Stimulated activated CD4-positive, alpha-beta T cell treated with anti-CD3 and anti-CD28 coated beads, Interleukin-1b, Interleukin-23, amount 100 ng/mL, for 48 hours (primary cell): Measurements from ENCODE around the gene ROCK2.

Experiments used
- DNase-seq: peaks from one replicate; pipeline ENCODE4 v3.0.0-alpha.2; 2020

The ROCK2 gene

GRCh38 chr2:11224887-11225286, 119.5 kb downstream of the ROCK2 start:
- no peak for DNase-seq

DNA sequence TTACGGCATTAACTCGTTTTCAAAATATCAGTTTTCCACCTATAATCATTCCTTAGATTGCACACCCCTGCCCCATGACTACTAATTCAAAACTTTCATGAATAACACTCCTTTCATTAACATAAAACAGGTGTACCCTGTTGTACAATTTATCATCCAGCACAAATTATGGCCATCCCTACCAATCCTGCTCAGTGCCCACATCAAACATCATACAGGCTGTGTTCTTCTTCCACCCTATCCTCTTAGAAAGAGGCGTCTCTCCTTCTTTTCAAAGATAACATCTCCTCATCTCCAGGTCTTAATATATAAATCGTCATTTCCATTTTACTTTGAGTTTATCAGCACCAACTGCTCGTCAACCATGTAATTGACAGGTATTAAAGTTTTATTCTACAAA, 121.6 kb downstream of the ROCK2 start:
- no peak for DNase-seq

DNA sequence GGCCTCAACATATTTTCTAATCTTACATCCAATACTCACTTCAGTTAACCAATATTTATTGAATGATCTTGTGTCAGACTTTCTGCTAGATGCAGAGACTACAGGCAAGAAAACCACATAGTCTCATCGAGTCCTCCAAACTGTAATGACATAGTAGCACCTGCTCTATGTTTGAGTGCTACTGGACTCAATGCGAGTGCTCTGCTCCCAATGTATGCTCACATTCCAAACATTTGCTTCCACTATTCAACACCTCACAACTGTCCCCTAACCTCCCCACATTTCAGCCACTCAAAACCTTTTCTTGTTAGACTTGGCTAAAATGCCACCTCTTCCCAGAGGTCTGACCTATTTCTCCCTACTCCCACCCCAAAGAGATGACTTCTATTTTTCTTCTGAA, 124.0 kb downstream of the ROCK2 start:
- DNase-seq = no peak

DNA sequence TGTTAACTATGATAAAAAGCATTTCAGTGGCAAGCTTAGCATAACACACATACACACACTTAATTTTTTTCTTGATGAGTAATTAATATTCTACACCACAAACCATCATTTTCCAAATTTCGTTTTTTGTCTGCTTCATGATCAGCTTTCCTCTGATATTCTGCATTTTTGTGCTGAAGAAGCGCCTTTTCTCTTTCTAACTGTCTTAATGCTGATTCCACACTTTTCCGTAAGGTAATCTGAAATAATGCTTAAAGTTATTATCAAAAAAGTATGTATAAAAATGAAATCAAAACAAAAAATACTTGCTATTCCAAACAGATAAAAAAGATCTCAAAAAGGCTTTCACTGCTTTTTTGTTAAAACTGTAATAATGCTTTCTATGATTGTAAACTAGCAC, 129.0 kb downstream of the ROCK2 start:
- no peak for DNase-seq

- DNase-seq = no peak
Observed at GRCh38 chr2:11214770-11215169, 129.7 kb downstream of the ROCK2 start.

DNA sequence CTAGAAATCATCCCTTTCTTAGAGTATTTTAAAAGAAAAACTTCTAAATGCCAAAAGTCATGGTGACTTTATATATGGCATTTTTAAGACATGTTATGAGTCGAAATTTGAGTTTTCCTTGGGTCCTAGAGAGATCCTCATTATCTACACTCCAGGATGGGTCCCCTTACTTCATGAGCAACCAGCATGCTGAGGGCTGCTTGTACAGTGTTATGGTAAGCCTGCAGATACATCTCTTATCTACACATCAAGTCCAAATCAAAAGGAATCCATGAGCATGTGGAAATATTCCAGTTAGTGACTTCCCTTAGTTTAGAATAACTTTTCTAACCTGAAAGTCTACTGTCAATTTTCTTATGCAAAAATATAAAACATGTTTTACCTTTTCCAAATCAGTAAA, 130.5 kb downstream of the ROCK2 start:
- DNase-seq = no peak

DNA sequence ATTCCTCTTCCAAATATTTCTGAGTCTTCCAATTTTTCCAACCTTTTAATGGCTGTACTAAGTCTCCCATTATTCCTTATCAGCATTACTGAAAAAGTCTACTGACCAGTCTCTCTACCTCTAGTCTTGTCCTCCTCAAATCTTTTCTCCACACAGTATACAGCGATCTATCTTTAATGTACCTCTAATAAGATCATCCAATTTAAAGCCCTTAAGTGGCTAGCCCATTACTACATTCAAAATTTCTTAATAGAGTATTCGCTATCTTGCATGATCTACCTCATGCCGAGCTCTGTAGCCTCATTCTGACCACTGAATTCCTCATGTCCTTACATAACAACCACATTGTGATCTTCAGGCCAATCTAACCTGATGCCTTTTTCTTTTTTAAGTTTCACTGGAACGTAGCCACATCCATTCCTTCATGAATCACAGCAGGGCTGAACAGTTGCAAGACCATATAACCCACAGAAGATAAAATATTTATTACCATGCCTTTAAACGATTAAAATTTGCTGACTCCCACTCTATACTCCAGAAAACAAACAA, 131.3 kb downstream of the ROCK2 start:
- DNase-seq = no peak

- no peak for DNase-seq
Observed at GRCh38 chr2:11212645-11213044, 131.8 kb downstream of the ROCK2 start.

GRCh38 chr2:11208083-11208482, 136.4 kb downstream of the ROCK2 start:
- DNase-seq = no peak

- DNase-seq = no peak
Observed at GRCh38 chr2:11203480-11203879, 141.0 kb downstream of the ROCK2 start.

DNA sequence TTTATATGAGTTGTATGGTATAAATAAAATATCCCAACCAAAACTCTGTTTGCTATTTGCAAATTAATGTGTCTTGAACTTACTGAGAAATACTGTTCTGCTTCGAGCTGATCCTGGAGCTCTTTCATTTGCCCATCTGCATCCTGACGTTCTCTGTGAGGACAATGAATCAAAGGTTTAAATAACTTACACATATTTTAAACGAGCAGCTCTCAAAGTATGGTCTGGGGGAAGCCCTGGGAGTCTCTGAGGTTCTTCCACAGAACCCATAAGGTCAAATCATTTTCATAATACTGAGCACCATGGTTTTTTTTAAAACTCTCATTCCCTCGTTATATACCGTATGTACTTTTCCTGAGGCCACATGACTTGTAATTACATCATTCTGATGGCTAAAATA, 142.5 kb downstream of the ROCK2 start:
- no peak for DNase-seq

GRCh38 chr2:11200651-11201050, 143.8 kb downstream of the ROCK2 start:
- DNase-seq = no peak

DNA sequence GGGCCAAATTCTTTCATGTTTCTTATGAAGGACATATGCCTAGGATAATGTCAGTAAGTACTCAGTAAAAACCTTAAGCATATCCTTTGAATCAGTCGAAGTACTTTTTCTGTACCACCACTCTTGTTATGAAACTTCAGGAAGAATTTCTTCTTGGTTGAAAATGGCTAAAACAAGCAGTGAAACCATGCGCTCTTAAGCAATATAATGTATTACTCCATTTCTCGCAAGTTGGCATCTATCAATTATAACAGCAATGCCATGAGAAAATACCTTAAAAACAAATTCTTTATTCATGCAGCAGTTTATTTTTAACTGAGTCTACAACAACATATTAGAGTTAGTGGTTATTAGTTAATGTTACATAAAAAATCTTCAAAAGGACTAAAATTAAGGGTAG, 148.2 kb downstream of the ROCK2 start:
- no peak for DNase-seq

- no peak for DNase-seq
Observed at GRCh38 chr2:11187731-11188130, 156.7 kb downstream of the ROCK2 start.

DNA sequence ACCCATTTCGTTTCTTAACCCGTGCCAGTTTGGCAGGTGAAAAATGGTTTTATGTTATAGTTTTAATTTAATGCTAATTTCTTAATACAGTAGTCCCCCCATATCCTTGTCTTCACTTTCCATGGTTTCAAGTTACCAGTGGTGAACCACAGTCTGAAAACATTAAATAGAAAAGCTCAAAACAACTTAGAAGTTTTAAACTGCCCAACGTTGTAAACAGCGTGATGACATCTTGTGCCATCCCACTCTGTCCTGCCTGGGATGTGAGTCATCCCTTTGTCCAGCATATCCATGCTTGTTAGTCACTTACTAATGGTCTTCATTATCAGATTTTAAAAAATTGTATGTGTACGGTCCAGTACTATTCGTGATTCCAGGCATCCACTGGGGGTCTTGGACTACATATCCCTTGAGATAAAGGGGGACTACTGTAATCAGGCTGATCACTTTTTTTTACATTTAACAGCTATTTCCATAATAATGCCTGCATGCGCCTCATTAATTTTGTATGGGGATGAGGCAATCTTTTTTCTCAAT, 157.3 kb downstream of the ROCK2 start:
- no peak for DNase-seq

GRCh38 chr2:11186145-11186544, 158.3 kb downstream of the ROCK2 start:
- no peak for DNase-seq

DNA sequence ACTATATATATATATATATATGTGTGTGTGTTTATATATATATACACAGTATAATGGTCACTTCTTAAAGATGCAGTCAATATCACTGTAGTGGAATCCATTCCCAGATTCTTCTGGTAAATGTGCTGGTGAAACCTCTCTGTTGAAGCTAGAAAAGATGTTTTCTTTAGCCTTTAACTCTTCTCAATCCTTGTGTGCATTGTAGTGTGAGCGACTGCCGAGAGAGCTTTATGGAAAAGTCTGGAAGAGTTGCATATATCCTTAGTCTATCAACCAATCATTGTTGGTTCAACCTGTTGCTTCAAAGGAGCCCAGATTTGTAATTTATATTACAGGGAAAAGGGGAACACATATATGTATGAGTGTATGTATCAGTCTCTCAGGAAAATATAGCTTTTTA, 161.5 kb downstream of the ROCK2 start:
- DNase-seq = no peak

GRCh38 chr2:11180653-11181052, 163.8 kb downstream of the ROCK2 start:
- no peak for DNase-seq

DNA sequence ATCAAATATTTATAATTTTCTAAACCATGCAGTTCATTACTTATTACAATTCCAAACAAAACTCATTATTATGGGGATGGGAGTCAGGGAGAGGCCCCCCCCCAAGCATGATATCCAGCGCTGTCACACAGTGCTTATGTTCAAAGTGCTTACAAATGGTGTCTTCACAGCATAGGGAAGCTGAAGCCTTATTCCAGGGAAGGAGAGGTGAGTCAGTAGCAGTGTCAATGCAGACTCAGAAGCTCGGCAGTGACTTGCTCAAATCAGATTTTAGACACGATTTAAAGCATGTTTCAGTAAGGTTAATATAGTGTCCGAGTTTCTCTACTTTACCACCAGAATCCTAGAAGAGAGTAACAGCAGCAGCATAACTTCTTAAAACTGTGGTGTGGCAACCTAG, 164.5 kb downstream of the ROCK2 start:
- no peak for DNase-seq

- no peak for DNase-seq
Observed at GRCh38 chr2:11179196-11179595, 165.2 kb downstream of the ROCK2 start.

GRCh38 chr2:11177871-11178690, 166.4 kb downstream of the ROCK2 start:
- DNase-seq = no peak

- no peak for DNase-seq
Observed at GRCh38 chr2:11175293-11175795, 169.1 kb downstream of the ROCK2 start.

- no peak for DNase-seq
Observed at GRCh38 chr2:11174222-11174621, 170.2 kb downstream of the ROCK2 start.

- no peak for DNase-seq
Observed at GRCh38 chr2:11169333-11169732, 175.1 kb downstream of the ROCK2 start.
